ENCODE data around the gene R3HDM4.
"Not testable (repeated sequence)": the region's sequence is repeated elsewhere in the genome, so short reads cannot be mapped to it uniquely, and the experiment has no call there.

R3HDM4 gene

GRCh38 chr19:858284-858683 is 54.7 kb downstream of the R3HDM4 start:
- no peak for DNase-seq (ENCODE audit: low spot score)

GRCh38 chr19:855566-856120 is 57.4 kb downstream of the R3HDM4 start:
- no peak for DNase-seq (ENCODE audit: low spot score)

GRCh38 chr19:855142-855541 is 57.9 kb downstream of the R3HDM4 start:
- no peak for DNase-seq (ENCODE audit: low spot score)

- DNase-seq (ENCODE audit: low spot score): no peak
Observed at GRCh38 chr19:854549-854948, 58.5 kb downstream of the R3HDM4 start.

GRCh38 chr19:853614-854220 is 59.3 kb downstream of the R3HDM4 start:
- DNase-seq (ENCODE audit: low spot score): not testable (repeated sequence)

- no peak for DNase-seq (ENCODE audit: low spot score)
Observed at GRCh38 chr19:853014-853585, 59.9 kb downstream of the R3HDM4 start.

GRCh38 chr19:852136-853013 is 60.6 kb downstream of the R3HDM4 start, which contains the start of gene ELANE:
TSS of gene ELANE (plus strand) at chr19:852303. CDS start at chr19:852329, 26 bp downstream.
- DNase-seq (ENCODE audit: low spot score): no peak

- DNase-seq (ENCODE audit: low spot score): no peak
Observed at GRCh38 chr19:850979-851335, 62.1 kb downstream of the R3HDM4 start.

GRCh38 chr19:850221-850978 is 62.6 kb downstream of the R3HDM4 start:
- DNase-seq (ENCODE audit: low spot score): peak; percentile 70

- not testable (repeated sequence) for DNase-seq (ENCODE audit: low spot score)
Observed at GRCh38 chr19:849195-849594, 63.8 kb downstream of the R3HDM4 start.

GRCh38 chr19:848386-848921 is 64.6 kb downstream of the R3HDM4 start:
- no peak for DNase-seq (ENCODE audit: low spot score)

Data from iPS-NIHi11 (cell line).